Lower lobe of right lung (tissue), 2 donors: ENCODE results near the gene POLRMT. TPM values are rescaled to one million over a fixed set of nuclear protein-coding genes. Genes with fewer than 3 reads are reported as not detected.

Experiments
- ATAC-seq, 2 donors: fragments of 200-7000 bp; cut with Tn5 transposase; one replicate each; pipeline ENCODE4 v1.9.1; 2020 to 2022; ENCODE audit warnings: mild to moderate bottlenecking in 2 of 2, moderate library complexity in 2 of 2
- DNase-seq: peaks from one replicate; pipeline ENCODE4 v3.0.0-alpha.2; 2020
- H3K27ac ChIP-seq: fragments of 200-600 bp; one replicate; pipeline ENCODE4 v1.8.0; 2022
- H3K27me3 ChIP-seq: fragments of 200-600 bp; one replicate; pipeline ENCODE4 v1.8.0; 2022; ENCODE audit warnings: low read depth
- H3K36me3 ChIP-seq: fragments of 200-600 bp; one replicate; pipeline ENCODE4 v1.8.0; 2022; ENCODE audit warnings: mild to moderate bottlenecking
- H3K4me1 ChIP-seq: fragments of 200-600 bp; one replicate; pipeline ENCODE4 v1.8.0; 2022
- H3K4me3 ChIP-seq: fragments of 200-600 bp; one replicate; pipeline ENCODE4 v1.8.0; 2022; ENCODE audit warnings: mild to moderate bottlenecking
- H3K9me3 ChIP-seq: fragments of 200-600 bp; one replicate; pipeline ENCODE4 v1.8.0; 2022
- intact Hi-C: fragments of 100-400 bp; cut with DNase I; formaldehyde crosslinking; loops from one replicate; pipeline ENCODE4 v1.11.0; 2022
- total RNA-seq: library from RNA; stranded (reverse); fragmentation: NEBNext Ultra II Directional; extraction: Animal tissue kit (Norgen Biotek cat#: 25700); gene quantifications from one replicate; pipeline ENCODE4 v1.2.1, GENCODE V29; 2021
- TF ChIP-seq, protein P1 (sequence below): fragments of 200-600 bp; IDR thresholded peaks from one replicate; pipeline ENCODE4 v1.8.0; 2022; ENCODE audit warnings: antibody characterized with exemption, mild to moderate bottlenecking
- donor health status: DM: no; HTN: yes; CAD: no; lungs with severe emphysema.

POLRMT gene
- total RNA-seq, 1 donor from 2014 or later, result 42.5 TPM

DNA sequence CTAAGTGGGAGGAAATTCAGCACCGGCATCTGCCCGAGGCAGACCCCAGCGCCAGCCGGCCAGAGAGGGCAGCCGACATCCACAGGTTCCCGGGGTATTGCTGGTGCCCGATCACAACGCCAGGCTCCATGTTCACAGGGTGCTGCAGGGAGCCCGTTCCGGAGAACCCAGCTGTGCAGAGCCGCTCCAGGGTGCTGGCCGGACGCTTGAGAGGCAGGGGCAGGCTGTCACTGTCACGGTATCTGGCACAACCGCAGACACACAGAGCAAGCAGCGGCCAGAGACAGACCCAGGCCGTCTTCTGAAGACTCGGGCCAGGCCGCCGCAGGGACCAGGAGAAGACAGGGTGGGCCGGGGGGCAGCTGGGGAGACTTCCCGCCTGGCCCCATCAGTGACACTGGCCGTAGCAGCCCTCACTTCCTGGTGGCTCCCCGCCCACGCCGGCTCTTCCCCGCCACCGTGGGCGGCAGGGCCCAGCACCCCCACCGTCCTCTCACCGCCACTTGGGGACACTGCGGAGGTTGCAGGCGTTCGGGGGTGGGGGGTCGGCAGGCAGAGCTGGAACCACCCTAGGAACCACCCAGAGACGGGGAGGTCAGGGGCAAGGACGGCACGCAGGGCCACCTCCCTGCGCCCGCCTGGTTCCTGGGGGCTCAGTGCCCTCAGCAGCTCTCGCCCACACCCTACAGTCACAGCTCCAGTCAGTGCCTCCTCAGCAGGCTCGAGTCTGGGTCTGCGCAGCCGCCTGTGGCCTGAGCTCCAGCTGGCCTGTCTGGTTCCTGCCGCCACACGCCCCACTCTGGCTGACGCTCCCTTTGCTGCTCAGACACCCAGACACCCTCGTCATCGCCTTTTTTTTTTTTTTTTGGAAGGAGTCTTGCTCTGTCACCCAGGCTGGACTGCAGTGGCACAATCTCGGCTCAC is 25.8 kb upstream of the POLRMT start:
- ATAC-seq, result peak in 1 of 2 donors; percentile 2
- no peaks in the 10 kb centered on the region for H3K27me3 ChIP-seq
- DNase-seq, result no peak
- intact Hi-C loops, result no loop called here
- peak overlapping the region; percentile 6 for H3K4me3 ChIP-seq
- TF ChIP-seq, protein P1, sequence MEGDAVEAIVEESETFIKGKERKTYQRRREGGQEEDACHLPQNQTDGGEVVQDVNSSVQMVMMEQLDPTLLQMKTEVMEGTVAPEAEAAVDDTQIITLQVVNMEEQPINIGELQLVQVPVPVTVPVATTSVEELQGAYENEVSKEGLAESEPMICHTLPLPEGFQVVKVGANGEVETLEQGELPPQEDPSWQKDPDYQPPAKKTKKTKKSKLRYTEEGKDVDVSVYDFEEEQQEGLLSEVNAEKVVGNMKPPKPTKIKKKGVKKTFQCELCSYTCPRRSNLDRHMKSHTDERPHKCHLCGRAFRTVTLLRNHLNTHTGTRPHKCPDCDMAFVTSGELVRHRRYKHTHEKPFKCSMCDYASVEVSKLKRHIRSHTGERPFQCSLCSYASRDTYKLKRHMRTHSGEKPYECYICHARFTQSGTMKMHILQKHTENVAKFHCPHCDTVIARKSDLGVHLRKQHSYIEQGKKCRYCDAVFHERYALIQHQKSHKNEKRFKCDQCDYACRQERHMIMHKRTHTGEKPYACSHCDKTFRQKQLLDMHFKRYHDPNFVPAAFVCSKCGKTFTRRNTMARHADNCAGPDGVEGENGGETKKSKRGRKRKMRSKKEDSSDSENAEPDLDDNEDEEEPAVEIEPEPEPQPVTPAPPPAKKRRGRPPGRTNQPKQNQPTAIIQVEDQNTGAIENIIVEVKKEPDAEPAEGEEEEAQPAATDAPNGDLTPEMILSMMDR, result no peak
- peak overlapping the region; percentile 91 for H3K27ac ChIP-seq
- peaks cover 12% of the 10 kb centered on the region for H3K36me3 ChIP-seq
- H3K9me3 ChIP-seq, result no peaks in the 10 kb centered on the region
- H3K4me1 ChIP-seq, result peaks cover 55% of the 10 kb centered on the region

DNA sequence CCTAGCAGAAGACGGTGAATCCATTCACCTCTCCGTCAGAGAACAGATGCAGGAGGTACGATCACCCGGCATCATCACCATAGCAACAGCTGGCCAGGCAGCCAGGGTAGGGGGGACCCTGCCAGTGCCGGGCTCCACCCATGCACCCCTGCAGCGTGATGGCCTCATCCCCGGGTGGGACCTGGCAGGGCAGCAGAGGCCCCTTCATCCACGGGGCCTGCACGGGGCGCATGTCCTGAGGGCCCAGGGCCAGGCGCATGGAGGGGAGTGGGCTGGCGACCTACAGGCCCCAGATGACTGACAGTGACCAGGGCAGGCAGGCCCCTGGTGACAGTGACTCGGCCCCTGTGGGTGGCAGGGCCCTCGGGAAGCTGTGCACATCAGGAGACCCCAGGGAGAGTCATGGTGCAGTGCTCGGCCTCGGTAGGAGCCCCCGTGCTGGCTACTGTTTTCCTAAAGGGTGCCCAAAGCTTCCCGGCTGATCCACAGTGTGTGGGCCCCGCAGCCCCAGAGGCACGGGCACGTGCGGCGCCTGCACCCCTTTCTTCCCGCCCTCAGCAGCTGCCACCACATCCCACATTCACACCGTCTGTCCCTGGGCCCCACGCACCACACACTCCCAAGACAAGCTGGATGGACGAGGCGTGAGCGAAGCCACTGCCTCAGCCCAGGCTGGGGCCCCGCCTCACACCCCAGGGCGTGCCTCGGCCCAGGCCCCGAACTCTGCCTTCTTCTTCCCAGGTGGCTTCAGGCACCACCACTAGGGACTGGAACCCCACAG is 24.9 kb upstream of the POLRMT start:
- Histone ChIP-seq H3K27me3 (no peaks in the 10 kb centered on the region), H3K4me1 (peaks cover 46% of the 10 kb centered on the region), H3K36me3 (peaks cover 19% of the 10 kb centered on the region), H3K9me3 (no peaks in the 10 kb centered on the region), H3K4me3 (no peak overlapping the region), H3K27ac (no peak overlapping the region)
- no peak for DNase-seq
- intact Hi-C loops, result no loop called here
- TF ChIP-seq, protein P1, result no peak
- no peak for ATAC-seq

DNA sequence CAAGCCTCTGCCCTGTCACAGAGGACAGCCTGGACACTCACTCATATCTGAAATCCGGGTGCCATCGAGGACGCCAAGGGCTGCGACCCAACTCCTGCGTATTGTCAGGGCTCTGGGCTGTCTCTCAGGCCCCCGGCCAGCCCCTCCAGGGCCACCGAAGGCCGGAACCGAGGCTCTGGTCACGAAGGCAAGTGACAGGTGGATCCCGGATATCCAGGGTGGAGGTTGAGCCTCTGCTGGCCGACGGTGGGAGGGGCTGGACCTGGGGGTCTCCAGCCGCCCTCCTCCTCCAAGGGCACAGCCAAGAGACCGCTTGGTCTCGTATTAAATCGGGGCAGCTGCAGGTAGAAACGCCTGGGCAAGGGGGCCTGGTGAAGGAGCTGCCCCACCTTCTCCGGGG is 24.3 kb upstream of the POLRMT start:
- Histone ChIP-seq H3K27me3 (no peaks in the 10 kb centered on the region), H3K9me3 (no peaks in the 10 kb centered on the region), H3K27ac (no peak overlapping the region), H3K4me1 (peaks cover 46% of the 10 kb centered on the region), H3K4me3 (no peak overlapping the region), H3K36me3 (peaks cover 26% of the 10 kb centered on the region)
- ATAC-seq (no peak), DNase-seq (no peak)
- TF ChIP-seq, protein P1, result no peak
- intact Hi-C loops, result no loop called here

DNA sequence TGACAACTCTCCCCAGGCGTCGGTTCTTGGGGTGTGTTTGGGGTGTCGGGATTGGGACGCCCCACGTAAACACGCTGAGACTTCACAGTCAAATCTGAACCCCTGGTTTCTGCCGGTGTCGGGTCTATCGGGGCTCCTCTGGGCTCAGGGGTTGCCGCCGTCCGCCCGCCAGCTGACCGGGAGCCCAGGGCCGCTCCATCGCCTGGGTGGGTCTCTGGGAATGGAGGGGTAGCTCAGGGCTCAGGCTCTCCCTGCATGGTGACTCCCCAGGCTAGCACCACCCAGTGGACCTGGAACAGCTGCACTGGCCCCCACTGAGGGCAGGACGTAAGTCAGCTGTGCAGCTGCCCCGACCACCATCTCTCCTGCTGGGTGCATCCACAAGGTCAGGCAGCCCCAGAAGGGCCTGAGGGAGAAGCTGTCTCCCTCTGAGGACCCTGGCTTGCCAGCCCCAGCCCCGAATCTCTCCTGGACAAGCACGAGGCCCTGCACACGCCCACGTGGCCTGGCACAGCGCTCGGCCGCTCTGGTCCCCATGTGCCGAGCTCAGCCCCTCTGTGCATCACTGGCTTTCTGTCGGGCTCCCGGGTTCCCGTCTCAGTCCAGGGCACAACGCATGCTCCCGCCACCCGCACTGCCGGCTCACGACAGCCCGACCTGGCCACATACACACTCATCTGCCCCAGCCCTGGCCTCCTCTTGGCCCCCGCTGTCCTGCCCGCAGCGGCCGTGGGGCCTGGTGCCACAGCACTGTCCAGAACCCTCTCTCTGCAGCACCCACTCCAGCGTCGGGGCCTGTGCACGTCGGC is 23.6 kb upstream of the POLRMT start:
- DNase-seq (no peak), ATAC-seq (no peak)

More for the DNA sequence above, 23.6 kb upstream of the POLRMT start:
- Histone ChIP-seq H3K4me3 (no peak overlapping the region), H3K36me3 (peaks cover 32% of the 10 kb centered on the region), H3K27me3 (no peaks in the 10 kb centered on the region), H3K4me1 (peaks cover 46% of the 10 kb centered on the region), H3K9me3 (no peaks in the 10 kb centered on the region), H3K27ac (no peak overlapping the region)
- intact Hi-C loops, result no loop called here
- TF ChIP-seq, protein P1, result no peak
